IPS DF 6.9 (cell line): Measurements from ENCODE around the gene CELF2.
"Not testable (repeated sequence)": the region's sequence is repeated elsewhere in the genome, so short reads cannot be mapped to it uniquely, and the experiment has no call there.

Source experiments
- DNase-seq: peaks from one replicate; pipeline ENCODE4 v3.0.0-alpha.2; 2013; ENCODE audit warnings: low read depth, low spot score
- H3K27ac ChIP-seq: one replicate; pipeline ENCODE4 v1.5.1; 2013; ENCODE audit warnings: low read length, control low read depth
- H3K27me3 ChIP-seq: 2 replicates; pipeline ENCODE4 v1.6.1; 2013; ENCODE audit warnings: mild to moderate bottlenecking, low read length; ENCODE audit not compliant: control insufficient read depth, insufficient read depth
- H3K36me3 ChIP-seq: 2 replicates; pipeline ENCODE4 v1.6.1; 2013; ENCODE audit warnings: low read length; ENCODE audit not compliant: control insufficient read depth, insufficient read depth
- H3K4me1 ChIP-seq: 2 replicates; pipeline ENCODE4 v1.6.1; 2013; ENCODE audit warnings: low read length; ENCODE audit not compliant: control insufficient read depth, insufficient read depth
- H3K4me3 ChIP-seq: 2 replicates; pipeline ENCODE4 v1.5.1; 2013; ENCODE audit warnings: mild to moderate bottlenecking, low read length
- H3K9me3 ChIP-seq: 2 replicates; pipeline ENCODE4 v1.6.1; 2013; ENCODE audit warnings: low read length, inconsistent platforms; ENCODE audit not compliant: control insufficient read depth, insufficient read depth
- WGBS: extraction: QIAGEN DNeasy Blood & Tissue Kit; methylation state at CpG from one replicate; pipeline ENCODE4 v1.1.7; 2013; ENCODE audit warnings: mixed read lengths, missing lambda C conversion rate; ENCODE audit not compliant: insufficient read length, insufficient coverage; 5-methylcytosine and 5-hydroxymethylcytosine counted together

Gene CELF2

DNA sequence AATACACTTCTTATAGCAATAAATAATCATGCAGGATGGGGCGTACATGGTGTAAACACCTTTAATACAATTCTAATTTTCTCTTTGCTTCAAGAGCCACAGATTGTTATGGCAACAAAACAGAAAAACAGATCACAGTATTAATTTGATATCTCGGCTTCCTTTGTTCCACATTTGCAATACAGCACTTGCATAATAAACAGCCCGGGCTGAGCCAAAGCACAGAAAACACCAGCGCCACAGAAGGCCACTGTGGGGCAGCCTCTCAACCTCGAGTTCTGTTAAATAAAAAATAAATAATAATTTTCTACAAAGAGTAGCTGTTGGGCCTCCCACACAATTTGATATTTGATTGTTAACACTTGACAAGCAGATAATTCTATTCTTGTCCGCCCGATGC is 337.9 kb downstream of the CELF2 start:
- Histone ChIP-seq H3K9me3 (no peaks in the 10 kb centered on the region), H3K4me1 (no peaks in the 10 kb centered on the region), H3K27ac (no peak overlapping the region), H3K36me3 (no peaks in the 10 kb centered on the region), H3K27me3 (no peaks in the 10 kb centered on the region), H3K4me3 (no peak overlapping the region)
- DNase-seq = no peak
- no CpG with 5 or more reads among the region's 7 CpGs for WGBS

DNA sequence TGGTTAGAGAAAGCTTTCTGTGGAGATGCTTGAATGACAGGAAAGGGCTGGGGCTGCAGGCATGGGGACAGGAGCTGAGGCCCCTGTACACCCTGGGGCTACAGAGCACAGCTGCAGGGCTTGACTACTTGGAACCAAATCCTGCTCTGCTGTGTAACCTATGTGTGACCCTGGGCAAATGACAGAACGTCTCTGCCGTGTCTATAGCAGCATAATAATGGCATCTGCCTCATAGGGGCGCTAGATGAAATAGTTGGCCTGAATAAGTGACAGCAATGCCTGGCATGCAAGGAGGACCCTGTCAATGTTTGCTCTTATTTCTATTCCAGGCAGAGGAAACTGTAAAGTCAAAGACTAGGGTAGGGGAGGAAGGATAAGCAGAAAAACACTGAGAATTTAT is 339.8 kb downstream of the CELF2 start:
- no peak overlapping the region for H3K27ac ChIP-seq
- H3K27me3 ChIP-seq = no peaks in the 10 kb centered on the region
- H3K4me3 ChIP-seq = no peak overlapping the region
- no peaks in the 10 kb centered on the region for H3K36me3 ChIP-seq
- DNase-seq = no peak
- H3K9me3 ChIP-seq = no peaks in the 10 kb centered on the region
- no peaks in the 10 kb centered on the region for H3K4me1 ChIP-seq
- WGBS = no CpG with 5 or more reads among the region's 3 CpGs

- no CpG with 5 or more reads among the region's 3 CpGs for WGBS
Measured at GRCh38 chr10:11358011-11358410, 340.3 kb downstream of the CELF2 start.

GRCh38 chr10:11358923-11359575 is 341.4 kb downstream of the CELF2 start:
- WGBS = no CpG with 5 or more reads among the region's 4 CpGs
- no peak for DNase-seq

More at GRCh38 chr10:11358011-11358410, 340.3 kb downstream of the CELF2 start:
- Histone ChIP-seq H3K36me3 (no peaks in the 10 kb centered on the region), H3K27ac (no peak overlapping the region), H3K9me3 (no peaks in the 10 kb centered on the region), H3K4me1 (no peaks in the 10 kb centered on the region), H3K27me3 (no peaks in the 10 kb centered on the region), H3K4me3 (no peak overlapping the region)
- DNase-seq = no peak

DNA sequence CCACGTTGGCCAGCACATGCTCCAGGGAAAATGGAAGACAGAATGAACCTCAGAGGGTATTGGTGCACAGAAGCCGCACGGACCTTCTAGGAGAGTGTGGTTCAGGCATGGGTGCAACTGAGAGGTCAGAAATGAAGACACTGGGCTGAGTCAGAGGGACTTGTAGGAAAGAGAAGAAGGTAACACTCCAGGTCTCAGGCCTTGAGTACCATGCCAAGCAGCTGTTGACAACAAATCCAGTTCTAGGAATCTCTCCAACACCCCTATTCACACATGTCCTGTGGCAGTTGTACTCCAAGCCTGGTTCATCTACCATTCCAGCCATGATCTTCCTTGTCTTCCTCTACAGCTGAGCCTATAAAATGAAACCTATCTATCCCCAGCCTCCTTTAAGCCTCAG is 342.2 kb downstream of the CELF2 start:
- H3K4me1 ChIP-seq = no peaks in the 10 kb centered on the region
- DNase-seq = no peak
- no CpG with 5 or more reads among the region's 3 CpGs for WGBS

More at GRCh38 chr10:11358923-11359575, 341.4 kb downstream of the CELF2 start:
- no peaks in the 10 kb centered on the region for H3K27me3 ChIP-seq
- H3K27ac ChIP-seq = no peak overlapping the region
- H3K9me3 ChIP-seq = no peaks in the 10 kb centered on the region
- H3K36me3 ChIP-seq = no peaks in the 10 kb centered on the region
- H3K4me1 ChIP-seq = no peaks in the 10 kb centered on the region
- no peak overlapping the region for H3K4me3 ChIP-seq

GRCh38 chr10:11363497-11363896 is 345.8 kb downstream of the CELF2 start:
- H3K9me3 ChIP-seq = no peaks in the 10 kb centered on the region
- H3K27me3 ChIP-seq = no peaks in the 10 kb centered on the region
- no peak for DNase-seq
- no peaks in the 10 kb centered on the region for H3K4me1 ChIP-seq
- WGBS = no CpG with 5 or more reads among the region's 7 CpGs
- no peaks in the 10 kb centered on the region for H3K36me3 ChIP-seq
- no peak overlapping the region for H3K4me3 ChIP-seq
- no peak overlapping the region for H3K27ac ChIP-seq

More for the DNA sequence above, 342.2 kb downstream of the CELF2 start:
- Histone ChIP-seq H3K36me3 (no peaks in the 10 kb centered on the region), H3K9me3 (no peaks in the 10 kb centered on the region), H3K4me3 (no peak overlapping the region), H3K27me3 (no peaks in the 10 kb centered on the region), H3K27ac (no peak overlapping the region)

DNA sequence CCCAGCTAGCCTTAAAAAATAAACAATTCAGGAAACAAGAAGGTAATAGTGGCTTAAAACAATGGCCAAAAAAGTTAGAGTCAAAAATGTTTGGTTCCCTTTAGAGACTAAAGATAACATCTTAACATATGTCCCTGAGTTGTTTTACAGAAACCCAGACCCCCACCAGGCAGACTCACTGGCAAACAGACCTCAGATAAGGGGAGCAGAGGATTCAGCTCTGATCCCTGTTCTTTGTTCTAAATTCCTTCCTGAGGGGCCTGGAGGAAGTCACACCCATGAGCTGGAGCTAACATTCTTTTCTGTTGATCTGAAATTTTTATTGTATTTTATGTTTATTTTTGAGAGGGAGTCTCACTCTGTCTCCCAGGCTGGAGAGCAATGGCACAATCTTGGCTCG is 346.6 kb downstream of the CELF2 start:
- H3K36me3 ChIP-seq = no peaks in the 10 kb centered on the region
- DNase-seq = no peak
- no peaks in the 10 kb centered on the region for H3K27me3 ChIP-seq
- no CpG with 5 or more reads among the region's 1 CpG for WGBS
- H3K27ac ChIP-seq = no peak overlapping the region
- no peak overlapping the region for H3K4me3 ChIP-seq
- H3K4me1 ChIP-seq = no peaks in the 10 kb centered on the region
- H3K9me3 ChIP-seq = no peaks in the 10 kb centered on the region

DNA sequence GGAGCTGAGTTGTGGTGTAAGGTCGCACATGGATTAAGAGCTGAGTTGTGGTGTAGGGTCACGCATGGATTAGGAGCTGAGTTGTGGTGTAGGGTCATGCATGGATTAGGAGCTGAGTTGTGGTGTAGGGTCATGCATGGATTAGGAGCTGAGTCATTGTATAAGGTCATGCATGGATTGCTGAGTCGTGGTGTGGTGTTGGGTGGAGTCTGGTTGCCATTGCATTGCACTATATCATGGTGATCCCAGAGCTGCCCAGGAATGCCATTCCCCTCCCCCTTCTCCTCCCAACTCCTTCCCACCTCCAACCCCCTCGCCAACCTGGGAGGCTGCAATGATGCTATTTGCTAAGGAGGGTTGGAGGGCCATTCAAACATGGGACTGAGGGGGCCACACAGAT is 349.2 kb downstream of the CELF2 start:
- H3K4me3 ChIP-seq, H3K36me3 ChIP-seq, H3K9me3 ChIP-seq, H3K27ac ChIP-seq, H3K4me1 ChIP-seq, DNase-seq, H3K27me3 ChIP-seq: not testable (repeated sequence)
- WGBS = no CpG with 5 or more reads among the region's 4 CpGs

- no peak for DNase-seq
- Histone ChIP-seq H3K27me3 (no peaks in the 10 kb centered on the region; the same call in 1 of the 2 replicates), H3K4me1 (no peaks in the 10 kb centered on the region), H3K27ac (no peak overlapping the region), H3K9me3 (no peaks in the 10 kb centered on the region), H3K4me3 (no peak overlapping the region), H3K36me3 (no peaks in the 10 kb centered on the region)
- no CpG with 5 or more reads among the region's 9 CpGs for WGBS
Measured at GRCh38 chr10:11367505-11367904, 349.8 kb downstream of the CELF2 start.

DNA sequence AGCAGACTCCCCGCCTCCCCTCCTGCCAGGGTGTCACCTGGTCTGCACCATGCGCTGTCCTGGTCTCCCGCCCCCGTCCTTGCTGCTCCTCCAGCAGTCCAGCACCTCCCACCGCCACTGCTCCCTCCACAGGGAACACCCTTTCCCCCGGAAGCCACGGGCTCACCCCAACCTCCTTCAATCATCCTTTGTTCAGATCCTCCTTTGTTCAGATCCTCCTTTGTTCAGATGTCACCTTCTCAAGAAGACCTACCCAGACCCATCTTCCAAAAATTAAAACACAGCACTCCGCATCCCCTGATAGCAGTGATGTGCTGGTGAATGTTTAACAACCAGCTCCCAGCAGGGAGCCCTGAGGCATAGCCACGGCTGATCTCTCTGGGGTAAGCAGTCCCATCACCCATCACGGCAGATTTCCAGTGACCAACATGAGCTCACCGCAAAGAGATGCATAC is 356.1 kb downstream of the CELF2 start:
- no peak for DNase-seq
- H3K27me3 ChIP-seq = no peaks in the 10 kb centered on the region; the same call in 1 of the 2 replicates
- H3K9me3 ChIP-seq = no peaks in the 10 kb centered on the region
- H3K4me1 ChIP-seq = no peaks in the 10 kb centered on the region; the same call in 1 of the 2 replicates
- no CpG with 5 or more reads among the region's 11 CpGs for WGBS
- H3K4me3 ChIP-seq = no peak overlapping the region
- H3K27ac ChIP-seq = no peak overlapping the region
- H3K36me3 ChIP-seq = no peaks in the 10 kb centered on the region

- H3K4me1 ChIP-seq = no peaks in the 10 kb centered on the region; the same call in 1 of the 2 replicates
- no peak for DNase-seq
- H3K4me3 ChIP-seq = no peak overlapping the region
- no peaks in the 10 kb centered on the region for H3K36me3 ChIP-seq
- WGBS = no CpG with 5 or more reads among the region's 3 CpGs
- no peaks in the 10 kb centered on the region for H3K27me3 ChIP-seq
- no peaks in the 10 kb centered on the region for H3K9me3 ChIP-seq
- no peak overlapping the region for H3K27ac ChIP-seq
Measured at GRCh38 chr10:11377267-11377666, 359.6 kb downstream of the CELF2 start.
